HG03175 (cell line): ENCODE measurements around the gene CDH12.
"Not testable (repeated sequence)": the region's sequence is repeated elsewhere in the genome, so short reads cannot be mapped to it uniquely, and the experiment has no call there.

Experiments
- ATAC-seq: cut with Tn5 transposase; IDR thresholded peaks from one replicate; pipeline ENCODE4 v1.9.1; 2021; ENCODE audit warnings: mild to moderate bottlenecking, moderate library complexity; ENCODE audit not compliant: unreplicated experiment

CDH12 gene

DNA sequence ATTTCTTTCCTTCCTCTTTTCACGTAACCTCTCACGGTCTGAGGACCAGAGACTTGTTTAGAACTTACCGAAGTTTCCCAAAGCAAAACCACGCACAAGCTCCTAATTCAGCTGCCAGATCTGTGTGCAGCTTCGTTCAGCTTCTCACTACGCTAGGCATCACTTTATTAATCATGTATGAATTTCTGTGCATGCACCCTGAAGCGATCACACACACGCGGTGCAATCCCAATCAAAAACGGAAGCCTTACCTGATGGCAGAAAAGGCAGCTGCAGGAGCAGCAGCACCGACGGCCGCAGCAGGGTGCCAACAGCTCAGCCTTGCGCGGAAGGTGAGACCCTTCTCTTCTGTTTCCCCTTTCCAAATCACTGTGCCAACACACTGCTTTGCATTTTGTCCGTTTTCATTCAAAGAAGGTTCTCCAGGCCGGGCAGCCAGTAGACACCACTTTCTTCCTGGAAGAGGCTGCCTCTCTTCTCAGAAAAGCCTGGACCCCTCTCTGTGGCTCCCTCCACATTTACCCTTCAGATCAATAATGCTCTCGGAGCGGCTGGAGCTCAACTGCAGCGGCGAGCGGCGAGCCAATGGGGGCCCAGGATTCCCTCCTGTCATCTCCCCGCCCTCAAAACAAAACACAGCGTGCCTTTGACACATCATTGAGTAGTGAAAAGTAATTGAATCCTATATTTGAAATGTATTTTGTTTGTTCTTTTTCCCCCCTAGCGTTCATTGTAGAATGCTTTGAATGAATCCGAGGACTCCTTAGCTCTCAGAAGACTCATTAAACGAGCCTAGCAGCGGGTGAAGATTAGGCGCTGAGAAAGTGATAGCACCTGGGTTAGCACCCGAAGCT lies at the start of gene CDH12:
Gene CDH12 (minus strand): TSS at position 538 of the 854 bp plus-strand sequence.
- no peak for ATAC-seq

DNA sequence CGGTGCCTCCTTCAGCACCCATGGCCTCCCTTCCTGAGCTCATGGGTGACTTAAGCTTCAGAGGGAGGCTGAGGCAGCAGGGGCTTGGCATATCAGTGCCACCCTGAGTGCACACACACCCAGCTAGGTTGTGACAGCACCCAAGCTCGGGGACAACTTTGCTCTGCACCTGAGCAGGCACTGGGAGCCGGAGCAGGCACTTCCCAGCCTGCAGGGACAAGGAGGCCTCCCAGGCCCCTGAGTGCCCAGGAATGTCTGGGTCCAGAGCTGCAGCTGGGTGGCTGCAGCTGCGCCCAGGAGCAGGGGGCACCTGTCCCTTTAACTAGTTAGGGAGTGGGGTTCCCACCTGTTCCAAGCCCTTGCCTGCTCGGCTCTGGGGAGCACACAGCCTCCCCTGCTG lies 48.7 kb upstream of the CDH12 start:
- no peak for ATAC-seq

DNA sequence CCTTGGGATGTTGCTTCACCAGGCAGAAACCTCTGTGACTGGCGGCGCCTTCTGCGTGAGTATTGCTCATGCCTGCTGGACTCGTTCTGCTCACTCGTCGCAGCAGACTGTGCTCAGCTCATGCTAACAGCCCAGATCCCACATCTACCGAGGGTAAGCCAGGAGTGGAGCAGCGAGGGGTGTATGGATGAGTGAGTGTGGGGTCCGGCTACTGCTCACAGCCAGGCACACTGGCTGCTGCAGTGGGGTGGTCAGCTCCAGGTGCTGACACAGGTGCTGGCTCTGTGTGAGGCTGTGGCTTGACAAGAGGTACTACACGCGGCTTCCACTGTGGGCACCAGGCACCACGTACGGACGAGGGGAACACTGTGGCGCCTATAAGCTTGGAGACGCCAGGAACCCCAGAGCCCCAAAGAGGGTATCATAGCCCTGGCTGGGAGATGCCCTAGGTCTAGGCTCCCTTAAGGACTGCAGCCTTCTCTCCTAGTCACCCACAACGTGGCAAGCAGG lies 47.7 kb upstream of the CDH12 start:
- no peak for ATAC-seq

DNA sequence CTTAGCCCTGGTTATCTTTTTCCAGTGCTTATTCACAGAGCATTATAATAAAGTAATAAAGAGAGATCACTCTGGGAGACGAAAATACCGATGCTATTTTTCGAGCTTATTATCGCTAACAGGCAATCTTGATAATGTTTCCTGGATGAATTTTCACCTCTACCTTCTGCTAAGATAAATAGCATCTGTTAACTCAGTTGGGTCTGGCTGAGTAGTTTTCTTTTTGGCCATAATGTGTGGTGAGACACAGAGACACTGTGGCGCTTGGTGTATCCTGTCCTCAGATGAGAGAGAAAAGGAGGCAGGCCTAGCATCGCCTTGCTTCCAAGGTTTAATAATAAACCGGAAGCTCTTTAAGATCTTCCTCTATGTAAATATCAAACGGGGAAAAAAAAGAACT lies 46.2 kb upstream of the CDH12 start:
- no peak for ATAC-seq

DNA sequence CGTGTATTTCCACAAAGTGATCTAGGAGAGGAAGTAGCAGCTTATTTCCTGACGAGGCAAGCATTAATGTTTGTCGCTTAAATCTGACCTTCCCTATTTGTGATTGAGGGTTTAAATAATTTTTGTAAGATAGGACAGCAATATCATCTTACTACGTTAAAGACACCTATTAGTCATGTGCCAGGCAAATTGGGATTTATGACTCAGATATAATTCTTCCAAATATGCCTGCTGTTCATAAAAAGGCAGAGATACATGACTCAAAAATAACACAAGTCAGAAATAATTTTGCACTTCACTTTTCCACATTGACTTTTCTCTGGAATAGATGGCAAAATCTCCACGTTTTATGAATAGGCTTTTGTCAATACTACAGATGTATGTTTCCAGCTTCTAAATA lies 43.0 kb upstream of the CDH12 start:
- no peak for ATAC-seq

DNA sequence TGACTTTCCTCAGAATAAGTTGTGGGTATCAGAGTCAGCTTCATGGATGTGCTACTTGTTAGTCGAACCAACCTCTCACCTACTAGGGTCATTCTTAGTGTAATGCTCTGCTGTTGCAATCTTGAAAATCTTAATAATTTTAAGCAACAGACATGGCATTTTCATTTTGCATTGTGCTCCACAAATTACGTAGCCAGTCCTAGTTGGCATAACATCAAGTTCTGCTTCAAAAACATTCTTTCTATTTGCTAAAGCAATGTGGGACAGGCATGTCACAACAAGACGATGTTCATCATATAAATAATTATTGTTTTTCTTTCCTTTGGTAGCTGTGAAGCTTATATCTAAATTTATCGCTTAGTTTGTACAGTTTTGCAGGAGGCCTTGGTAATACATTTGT lies 39.3 kb upstream of the CDH12 start:
- no peak for ATAC-seq

DNA sequence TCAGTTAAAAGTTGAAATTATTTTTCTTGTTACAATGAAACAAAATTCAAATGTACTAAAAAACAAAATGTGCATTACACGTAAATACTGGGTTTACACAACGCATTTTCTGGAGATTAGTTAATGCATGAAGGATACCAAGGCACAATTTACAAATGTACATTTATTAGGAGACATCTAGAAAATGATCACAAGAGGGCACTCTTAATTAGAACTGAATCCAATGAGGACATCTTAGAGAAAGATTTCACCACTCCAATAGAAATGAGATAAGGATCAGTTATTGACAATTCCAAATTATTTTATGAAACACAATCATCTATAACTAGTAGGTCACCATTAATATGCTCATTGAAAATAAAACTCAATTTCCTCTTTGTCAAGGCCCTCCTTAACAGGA lies 36.6 kb upstream of the CDH12 start:
- no peak for ATAC-seq

DNA sequence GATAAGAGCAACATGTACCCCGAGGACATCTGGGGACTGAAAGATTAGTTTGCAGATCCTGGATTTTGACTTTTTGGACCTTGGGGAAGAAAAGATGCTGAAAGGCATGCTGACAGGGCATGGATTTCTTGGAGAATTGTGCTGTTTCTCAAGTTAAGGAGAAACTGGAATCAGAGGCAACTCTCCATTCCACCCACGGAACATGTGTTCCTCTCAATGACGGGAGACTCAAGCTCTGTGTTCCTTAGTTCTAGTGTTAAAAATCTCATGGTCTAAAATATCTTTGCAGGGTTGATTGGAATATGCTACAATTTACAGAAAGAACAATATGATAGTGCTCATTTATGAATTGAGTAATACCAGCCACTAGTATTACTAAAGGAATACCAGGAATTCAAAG lies 34.4 kb upstream of the CDH12 start:
- no peak for ATAC-seq

DNA sequence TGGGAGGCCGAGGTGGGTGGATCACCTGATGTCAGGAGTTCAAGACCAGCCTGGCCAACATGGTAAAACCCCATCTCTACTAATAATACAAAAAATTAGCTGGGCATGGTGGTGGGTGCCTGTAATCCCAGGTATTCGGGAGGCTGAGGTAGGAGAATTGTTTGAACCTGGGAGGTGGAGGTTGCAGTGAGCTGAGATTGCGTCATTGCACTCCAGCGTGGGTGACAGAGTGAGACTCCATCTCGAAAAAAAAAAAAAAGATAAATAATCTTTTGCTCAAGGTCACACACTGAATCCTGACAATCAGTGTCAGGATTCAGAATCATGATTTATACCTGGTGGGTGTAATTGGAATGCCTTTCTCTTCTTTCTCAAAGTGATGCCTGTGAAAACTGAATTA lies 5.8 kb upstream of the CDH12 start:
- ATAC-seq, result not testable (repeated sequence)

DNA sequence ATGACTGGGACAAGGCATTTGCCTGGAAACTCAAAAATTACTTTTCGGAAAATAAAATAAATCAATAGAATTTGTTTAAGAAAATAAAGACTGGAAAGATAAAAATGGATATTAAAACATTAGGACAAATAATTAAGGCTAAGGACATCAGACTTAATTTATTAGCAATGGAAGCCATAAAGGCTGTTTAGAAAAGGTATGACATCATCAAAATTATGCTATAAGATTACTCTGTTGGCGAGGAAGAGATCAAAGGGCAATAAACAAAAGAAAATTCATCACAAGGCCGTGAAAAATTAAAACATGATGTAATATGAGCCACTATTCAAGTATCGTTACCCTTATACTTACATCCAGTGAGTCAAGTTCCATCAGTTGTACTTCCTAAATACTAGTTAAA lies 2.7 kb upstream of the CDH12 start:
- no peak for ATAC-seq

DNA sequence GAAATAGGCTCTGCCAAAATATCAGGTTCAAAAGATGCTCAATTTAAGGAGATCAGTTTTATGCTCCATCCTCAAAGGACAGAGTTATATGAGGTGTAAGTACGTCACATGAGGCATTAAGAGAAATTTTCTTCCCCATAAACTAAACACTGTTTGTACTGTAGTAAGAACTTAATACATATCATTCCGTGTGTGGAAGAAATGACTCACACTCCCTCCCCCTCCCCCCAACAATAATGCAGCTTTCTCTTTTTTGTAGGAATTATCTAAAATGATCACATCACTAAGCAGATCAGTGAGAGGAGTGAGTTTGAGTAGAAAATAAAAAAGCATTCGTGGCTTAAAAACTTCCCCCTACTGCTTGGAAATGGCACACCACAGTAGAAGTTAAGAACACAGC lies 2.2 kb downstream of the CDH12 start:
- no peak for ATAC-seq

DNA sequence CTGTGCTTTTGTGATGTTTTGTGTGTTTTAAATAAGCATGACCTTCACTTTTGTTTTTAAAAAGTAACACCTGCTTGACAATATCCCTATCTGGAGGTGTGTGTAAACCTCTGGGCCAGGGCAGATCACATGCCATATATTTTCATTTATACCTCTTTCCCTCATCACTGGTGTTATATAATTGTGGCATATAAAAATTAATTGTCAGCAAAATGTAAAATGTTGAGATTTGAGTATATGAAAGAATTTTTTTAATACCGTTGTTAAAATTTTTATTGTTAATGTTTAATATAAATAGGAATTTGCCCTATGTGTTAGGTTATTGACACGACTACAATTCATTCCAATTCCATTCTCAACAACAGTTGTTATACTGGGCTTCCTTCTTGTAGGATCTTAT lies 6.5 kb downstream of the CDH12 start:
- no peak for ATAC-seq

DNA sequence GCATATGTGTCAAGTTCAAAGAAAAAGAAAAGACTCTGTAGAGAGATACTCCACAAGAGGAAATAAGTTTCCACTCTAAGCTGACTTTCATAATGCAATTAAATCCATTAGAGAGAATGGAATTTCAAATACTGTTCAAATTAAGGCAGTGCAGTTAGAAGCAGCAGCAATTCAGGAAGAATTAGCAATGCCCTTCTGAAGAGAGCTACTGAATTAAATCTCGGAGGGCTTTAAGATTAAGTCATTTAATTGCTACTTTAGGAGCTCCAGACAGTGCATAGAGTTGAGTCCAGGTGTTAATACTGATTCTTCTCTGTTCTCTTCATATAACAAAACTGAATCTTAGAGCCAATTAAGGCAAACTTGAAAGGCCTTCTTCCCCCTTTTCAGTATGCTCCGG lies 8.5 kb downstream of the CDH12 start:
- no peak for ATAC-seq

DNA sequence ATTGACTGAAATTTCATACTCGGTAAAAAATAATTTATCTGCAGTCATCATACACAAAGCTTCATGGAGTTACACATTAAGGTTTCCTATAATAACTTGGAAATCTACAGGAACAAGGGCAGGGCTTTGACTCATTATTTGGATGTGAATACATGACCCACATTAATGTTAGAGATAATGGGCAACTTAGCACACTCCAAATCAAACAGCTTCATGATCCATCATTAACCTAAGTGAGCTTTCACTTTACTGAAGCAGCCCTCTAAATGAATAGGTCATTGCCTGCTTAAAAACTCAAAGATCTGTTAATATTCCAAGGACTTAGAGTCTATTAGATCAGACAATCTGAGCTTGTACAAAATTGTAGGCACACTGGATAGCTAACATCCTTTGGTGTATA lies 9.0 kb downstream of the CDH12 start:
- no peak for ATAC-seq

DNA sequence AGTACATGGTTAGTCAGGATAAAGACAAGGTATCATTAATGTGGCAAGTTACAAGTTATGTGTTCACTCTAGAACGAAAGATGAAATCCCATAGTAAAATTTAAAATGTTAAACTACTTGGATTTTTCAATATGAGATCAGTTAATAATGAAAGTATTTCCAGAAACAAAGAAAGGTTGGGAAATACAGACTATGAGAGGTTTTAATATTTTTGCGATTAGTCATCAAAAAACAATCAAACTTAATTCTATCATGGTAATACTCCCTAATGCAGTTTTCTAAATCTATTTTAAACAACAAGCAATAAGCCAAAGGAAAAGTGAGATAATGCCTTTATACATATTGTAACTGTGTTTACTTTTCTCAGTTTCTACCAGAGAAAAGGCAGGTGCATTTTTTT lies 10.6 kb downstream of the CDH12 start:
- no peak for ATAC-seq

DNA sequence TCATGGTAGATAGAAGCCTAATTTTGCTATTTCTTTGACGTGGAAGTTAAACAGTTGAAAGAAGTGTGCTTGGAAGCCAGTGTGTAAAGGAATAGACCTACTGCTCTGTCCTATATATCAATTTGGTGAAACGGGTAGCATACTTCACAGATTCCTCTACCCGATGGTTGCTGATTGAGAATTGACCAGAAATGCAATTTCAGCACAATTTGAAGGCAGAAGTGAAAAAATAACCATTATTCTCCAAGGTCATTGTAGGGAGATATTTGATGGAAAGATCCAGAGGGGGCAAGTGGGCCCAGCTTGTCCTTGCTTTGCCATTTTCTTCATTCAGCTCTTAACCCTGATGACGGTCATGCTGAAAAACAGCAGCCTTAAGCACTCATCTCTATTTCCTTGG lies 15.3 kb downstream of the CDH12 start:
- ATAC-seq, result no peak

DNA sequence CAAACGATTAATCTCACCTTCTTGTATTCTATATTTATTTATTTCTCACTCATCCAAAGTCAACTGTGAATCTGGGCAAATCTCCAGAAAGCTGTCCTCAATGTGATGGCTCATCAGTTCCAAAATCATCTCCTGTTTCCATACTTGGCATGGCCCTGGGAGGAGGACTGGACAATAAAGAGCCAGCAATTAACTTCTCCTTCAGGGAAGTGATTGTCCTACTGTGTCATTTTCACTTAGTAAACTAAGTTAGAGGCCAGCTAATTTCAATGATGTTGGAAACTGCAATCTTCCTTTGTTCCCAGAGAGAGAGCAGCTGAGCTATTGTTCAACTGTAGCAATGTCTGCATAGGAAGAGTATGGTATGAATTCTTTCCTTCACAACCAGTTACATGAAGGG lies 17.5 kb downstream of the CDH12 start:
- ATAC-seq, result no peak

DNA sequence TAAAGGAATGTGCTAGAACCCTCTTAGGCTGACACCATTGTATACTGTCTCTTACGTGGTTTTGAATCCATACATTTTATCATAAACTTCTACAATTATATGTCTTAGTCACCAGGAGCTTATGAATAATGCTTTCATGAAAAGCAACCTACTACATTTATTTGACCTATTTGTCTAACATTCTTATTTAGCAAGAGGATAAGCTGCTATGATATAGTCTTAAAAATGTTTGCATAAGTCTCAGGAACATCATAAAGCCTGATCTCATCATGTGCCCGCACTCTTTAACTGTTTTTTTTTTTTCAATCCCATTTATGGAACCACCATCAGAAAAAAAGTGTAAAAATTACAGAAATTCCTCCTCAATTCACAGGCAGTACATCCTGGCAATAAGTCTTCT lies 59.7 kb downstream of the CDH12 start:
- no peak for ATAC-seq

DNA sequence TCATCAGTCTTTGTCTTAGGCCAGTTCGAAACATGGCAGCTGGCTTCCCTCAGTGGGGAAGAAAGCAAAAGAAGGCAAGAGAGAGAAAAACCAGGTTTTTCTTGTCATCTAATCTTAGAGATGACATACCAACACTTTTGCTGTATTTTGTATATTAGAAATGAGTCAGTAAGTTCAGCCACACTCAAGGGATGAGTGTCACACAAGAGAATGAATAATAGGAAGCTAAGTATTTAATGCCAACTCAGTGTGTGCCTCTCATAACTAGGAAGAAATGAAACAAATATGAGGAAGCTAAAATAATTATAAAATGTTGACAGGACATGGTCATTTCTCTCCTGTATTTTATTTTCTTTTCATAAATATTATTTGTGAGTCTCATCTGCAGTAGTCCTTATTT lies 65.3 kb downstream of the CDH12 start:
- ATAC-seq, result no peak

DNA sequence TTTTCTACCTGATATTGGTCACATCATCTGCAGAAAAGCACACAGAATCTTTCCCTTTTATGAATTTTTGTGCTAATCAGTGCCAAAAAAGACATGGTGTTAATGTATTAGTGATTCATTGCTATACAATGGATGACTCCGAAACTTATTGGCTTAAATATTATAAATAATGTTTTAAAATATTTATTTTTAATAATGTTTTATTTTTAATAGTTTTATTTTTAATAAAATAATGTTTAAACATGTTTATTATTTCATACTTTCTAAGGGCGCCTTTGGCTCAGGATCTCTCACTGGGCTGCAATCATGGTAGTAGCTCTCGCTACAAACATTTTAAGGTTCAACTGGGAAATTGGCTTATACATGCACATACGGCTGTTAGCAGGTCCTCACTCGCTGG lies 65.7 kb downstream of the CDH12 start:
- no peak for ATAC-seq

DNA sequence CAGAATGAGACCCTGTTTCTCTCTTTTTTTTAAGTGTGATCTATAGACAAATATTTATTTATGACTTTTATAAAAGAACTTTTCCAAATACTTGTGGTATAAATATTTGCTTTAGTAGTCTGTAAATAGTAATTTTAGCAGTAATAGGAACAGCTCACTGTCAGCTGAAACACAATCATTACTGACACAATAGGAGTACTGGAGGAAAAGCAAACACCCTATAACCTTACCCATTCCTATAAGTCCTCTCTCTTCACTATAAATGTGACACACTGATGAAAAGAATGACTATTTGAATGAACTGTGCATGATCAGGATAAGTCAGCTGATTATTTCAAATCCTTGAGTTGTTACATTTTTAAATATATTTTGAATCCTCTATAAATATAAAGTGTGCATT lies 72.4 kb downstream of the CDH12 start:
- no peak for ATAC-seq

DNA sequence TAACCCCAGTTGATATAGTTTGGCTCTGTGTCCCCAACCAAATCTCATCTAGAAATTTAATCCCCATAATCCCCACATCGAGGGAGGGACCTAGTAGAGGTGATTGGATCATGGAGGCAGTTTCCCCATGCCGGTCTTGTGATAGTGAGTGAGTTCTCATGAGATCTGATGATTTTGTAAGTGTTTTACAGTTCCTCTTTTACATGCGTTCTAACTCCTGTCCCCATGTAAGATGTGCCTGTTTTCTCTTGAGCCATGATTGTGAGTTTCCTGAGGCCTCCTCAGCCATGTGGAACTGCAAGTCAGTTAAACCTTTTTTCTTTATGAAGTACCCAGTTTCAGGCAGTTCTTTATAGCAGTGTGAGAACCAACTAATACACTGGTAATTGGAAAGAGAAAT lies 73.6 kb downstream of the CDH12 start:
- no peak for ATAC-seq

DNA sequence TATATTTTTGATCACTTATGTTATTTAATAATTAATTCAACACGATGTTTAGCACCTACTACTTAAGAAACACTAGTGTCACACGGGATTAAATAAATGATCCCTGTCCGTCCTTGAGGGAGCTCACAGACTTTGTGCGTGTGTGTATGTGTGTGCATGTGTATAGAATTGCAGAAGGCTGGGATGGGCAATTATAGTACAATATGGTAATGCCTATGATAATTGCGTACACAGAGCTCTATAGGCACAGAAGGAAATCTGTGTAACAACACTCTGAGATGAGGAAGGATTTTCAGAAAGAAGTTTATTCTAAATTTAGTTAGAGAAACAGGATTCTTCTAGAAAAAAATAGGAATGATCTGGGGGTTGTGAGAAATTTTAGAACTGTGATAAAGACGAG lies 76.9 kb downstream of the CDH12 start:
- no peak for ATAC-seq
